HL-60/S4 treated with phorbol 12-myristate 13-acetate at 8.2 ng/mL for 4 days and 3 days (cell line): Measurements from ENCODE around the gene PRAMEF14.
"Not testable (repeated sequence)": the region's sequence is repeated elsewhere in the genome, so short reads cannot be mapped to it uniquely, and the experiment has no call there.

Experiments used
- in situ Hi-C: fragments of 300-500 bp; cut with MboI; formaldehyde crosslinking; loops from 2 replicates; pipeline ENCODE4 v1.15.0; 2022; ENCODE audit warnings: low sequenced_read_pairs

Gene PRAMEF14

GRCh38 chr1:13347034-13347433 is at the start of gene PRAMEF14:
TSS of gene PRAMEF14 (minus strand) at chr1:13347134. CDS start at chr1:13345314, 1,820 bp downstream.
- in situ Hi-C loops, result not testable (repeated sequence)

- in situ Hi-C loops, result not testable (repeated sequence)
Observed at GRCh38 chr1:13395311-13395710, 48.4 kb upstream of the PRAMEF14 start.

GRCh38 chr1:13394761-13395160 is 47.8 kb upstream of the PRAMEF14 start:
- in situ Hi-C loops, result not testable (repeated sequence)

GRCh38 chr1:13393004-13393403 is 46.1 kb upstream of the PRAMEF14 start:
- in situ Hi-C loops, result not testable (repeated sequence)

GRCh38 chr1:13389332-13389731 is 42.4 kb upstream of the PRAMEF14 start, which contains the start of gene PRAMEF17:
TSS of gene PRAMEF17 (plus strand) at chr1:13389632. CDS start at chr1:13389658, 26 bp downstream.
- in situ Hi-C loops, result not testable (repeated sequence)

- in situ Hi-C loops, result not testable (repeated sequence)
Observed at GRCh38 chr1:13380380-13380779, 33.4 kb upstream of the PRAMEF14 start.

GRCh38 chr1:13378983-13379382 is 32.0 kb upstream of the PRAMEF14 start:
- in situ Hi-C loops, result not testable (repeated sequence)

GRCh38 chr1:13368544-13368943 is 21.6 kb upstream of the PRAMEF14 start:
- in situ Hi-C loops, result not testable (repeated sequence)

GRCh38 chr1:13366536-13366935 is 19.6 kb upstream of the PRAMEF14 start:
- in situ Hi-C loops, result not testable (repeated sequence)

- in situ Hi-C loops, result not testable (repeated sequence)
Observed at GRCh38 chr1:13364928-13365327, 18.0 kb upstream of the PRAMEF14 start.

GRCh38 chr1:13362364-13362763 is 15.4 kb upstream of the PRAMEF14 start:
- in situ Hi-C loops, result not testable (repeated sequence)

GRCh38 chr1:13356774-13357173 is 9.8 kb upstream of the PRAMEF14 start:
- in situ Hi-C loops, result not testable (repeated sequence)

- in situ Hi-C loops, result not testable (repeated sequence)
Observed at GRCh38 chr1:13354475-13354874, 7.5 kb upstream of the PRAMEF14 start.

- in situ Hi-C loops, result not testable (repeated sequence)
Observed at GRCh38 chr1:13353476-13353875, 6.5 kb upstream of the PRAMEF14 start.

- in situ Hi-C loops, result not testable (repeated sequence)
Observed at GRCh38 chr1:13342496-13342895, 4.4 kb downstream of the PRAMEF14 start.

- in situ Hi-C loops, result not testable (repeated sequence)
Observed at GRCh38 chr1:13315281-13315680, 31.7 kb downstream of the PRAMEF14 start, which contains the start of gene PRAMEF15. TSS of gene PRAMEF15 (plus strand) at chr1:13315581. CDS start at chr1:13318408, 2,827 bp downstream.

GRCh38 chr1:13303239-13303638 is 43.7 kb downstream of the PRAMEF14 start, which contains the start of gene PRAMEF33:
TSS of gene PRAMEF33 (plus strand) at chr1:13303539. CDS start at chr1:13305955, 2,416 bp downstream.
- in situ Hi-C loops, result not testable (repeated sequence)

GRCh38 chr1:13302197-13302596 is 44.7 kb downstream of the PRAMEF14 start:
- in situ Hi-C loops, result not testable (repeated sequence)

- in situ Hi-C loops, result not testable (repeated sequence)
Observed at GRCh38 chr1:13298699-13299098, 48.2 kb downstream of the PRAMEF14 start.

- in situ Hi-C loops, result not testable (repeated sequence)
Observed at GRCh38 chr1:13297216-13297931, 49.6 kb downstream of the PRAMEF14 start.
